CD4-positive, alpha-beta T cell treated with Interleukin-6 for 4 hours (primary cell): ENCODE measurements around the gene ST3GAL5.

Experiments used
- DNase-seq: peaks from one replicate; pipeline ENCODE4 v3.0.0-alpha.2; 2020; ENCODE audit warnings: mixed read lengths

ST3GAL5 gene

GRCh38 chr2:85787282-85787980, 101.4 kb downstream of the ST3GAL5 start:
- no peak for DNase-seq
